HepG2 (cell line): ENCODE data around the gene UNC79.

Source experiments
- ASH2L ChIP-seq: fragments of 300-600, 200-600 bp; sonication (generic); IDR thresholded peaks from 2 replicates; pipeline ENCODE4 v1.7.0; 2017; ENCODE audit warnings: low read depth, mild to moderate bottlenecking, moderate library complexity, mixed read lengths, low read length; ENCODE audit not compliant: insufficient read length
- NFYB ChIP-seq: sonication (generic); formaldehyde crosslinking; IDR thresholded peaks from 2 replicates; pipeline ENCODE4 v1.4.0; 2020; ENCODE audit warnings: missing genetic modification reagents
- TAF1 ChIP-seq: sonication (generic); formaldehyde crosslinking; IDR thresholded peaks from 2 replicates; pipeline ENCODE4 v1.4.0; 2020; ENCODE audit warnings: missing genetic modification reagents
- TP53 ChIP-seq: sonication (generic); formaldehyde crosslinking; conservative IDR thresholded peaks from 2 replicates; pipeline ENCODE4 v1.4.0; 2020; ENCODE audit warnings: missing genetic modification reagents
- TF ChIP-seq, protein P1 (sequence below): sonication (generic); formaldehyde crosslinking; IDR thresholded peaks from 2 replicates; pipeline ENCODE4 v1.4.0; 2020; ENCODE audit warnings: missing genetic modification reagents

DNA sequence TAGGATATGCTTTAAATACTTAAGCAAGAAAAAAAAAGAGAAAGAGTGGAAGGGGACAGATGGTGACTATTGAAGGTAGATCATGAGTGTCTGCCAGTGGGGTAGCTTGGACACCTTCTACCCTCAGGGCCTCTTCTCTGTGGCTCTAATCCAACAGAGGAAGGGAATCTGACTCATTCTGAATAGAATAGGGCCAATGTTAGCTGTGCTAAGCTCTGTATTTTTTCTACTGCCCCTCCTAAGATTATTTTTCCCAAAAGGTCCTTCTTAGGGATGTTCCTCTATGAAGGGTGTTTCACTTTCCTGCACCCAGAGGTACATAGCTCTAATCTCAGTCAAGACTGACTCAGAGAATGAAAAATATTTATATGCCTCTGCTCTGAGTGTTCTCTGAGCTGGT is 25.6 kb downstream of the UNC79 start:
- TF ChIP-seq NFYB (CRISPR knock-in tag): no peak
- TF ChIP-seq ASH2L: no peak
- TF ChIP-seq, protein P1, sequence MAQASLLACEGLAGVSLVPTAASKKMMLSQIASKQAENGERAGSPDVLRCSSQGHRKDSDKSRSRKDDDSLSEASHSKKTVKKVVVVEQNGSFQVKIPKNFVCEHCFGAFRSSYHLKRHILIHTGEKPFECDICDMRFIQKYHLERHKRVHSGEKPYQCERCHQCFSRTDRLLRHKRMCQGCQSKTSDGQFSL: no peak
- TF ChIP-seq TP53: no peak
- TF ChIP-seq TAF1 (CRISPR knock-in tag): no peak
